GM12878 (cell line): ENCODE measurements around the gene BTG2. TPM values are rescaled to one million over a fixed set of nuclear protein-coding genes. Genes with fewer than 3 reads are reported as not detected.
A peak's percentile ranks its signal among the peaks of the same experiment; 100 is the strongest.

Experiments used
- ATAC-seq: fragments of 200-7000 bp; cut with Tn5 transposase; 3 replicates; pipeline ENCODE4 v1.9.1; 2020; ENCODE audit warnings: mild to moderate bottlenecking, moderate library complexity
- BruUV-seq: library from RNA; stranded (reverse); fragments of 400-500 nt; replicated peaks from 2 replicates; lab custom pipeline; 2021; lab: Mats Ljungman, UMichigan
- CTCF ChIA-PET: fragments of 300-600 bp; sonication (Branson Sonifier 250); formaldehyde crosslinking; extraction: SDS; loops from one replicate; lab custom pipeline; 2021; ENCODE audit warnings: inconsistent platforms; lab: Yijun Ruan, JAX
- POLR2A ChIA-PET: fragments of 350-600 bp; formaldehyde crosslinking; extraction: SDS; loops from one replicate; lab custom pipeline; 2021; ENCODE audit warnings: inconsistent platforms; lab: Charles Lee
- RAD21 ChIA-PET: fragments of 300-600 bp; sonication (Branson Sonifier 250); formaldehyde crosslinking; loops from one replicate; lab custom pipeline; 2023; ENCODE audit warnings: antibody characterized with exemption; ENCODE audit not compliant: unreplicated experiment; lab: Charles Lee
- SMC1A ChIA-PET: fragments of 300-600 bp; sonication (Branson Sonifier 250); formaldehyde crosslinking; loops from one replicate; lab custom pipeline; 2023; ENCODE audit not compliant: unreplicated experiment, uncharacterized antibody; lab: Charles Lee
- DNase-seq: peaks from one replicate; pipeline ENCODE4 v3.0.0-alpha.2; 2011; ENCODE audit warnings: low read depth, low spot score
- FAIRE-seq: peaks from 3 replicates; lab custom pipeline; 2011; peaks lifted over from hg19 to GRCh38; lab: Jason Lieb, UNC
- H2AFZ ChIP-seq: 2 replicates; pipeline ENCODE4 v1.6.0; 2011; ENCODE audit warnings: low read depth, low read length, control low read depth; ENCODE audit not compliant: control insufficient read depth
- H3K27ac ChIP-seq: 2 replicates; pipeline ENCODE4 v1.5.1; 2011; ENCODE audit warnings: control low read depth; ENCODE audit not compliant: control insufficient read depth, insufficient read depth
- H3K27me3 ChIP-seq, 2 experiments: replicated peaks in 1 of 2; 2 replicates each; pipeline versions ENCODE4 v1.6.0 to v1.6.1; 2011; ENCODE audit warnings: low read length in 1 of 2; ENCODE audit not compliant: control insufficient read depth in 2 of 2, insufficient read depth in 2 of 2
- H3K36me3 ChIP-seq, 2 experiments: 2 replicates each; pipeline ENCODE4 v1.5.1; 2011; ENCODE audit warnings: low read length in 1 of 2; ENCODE audit not compliant: control insufficient read depth in 2 of 2, insufficient read depth in 2 of 2
- H3K4me1 ChIP-seq: 2 replicates; pipeline ENCODE4 v1.6.1; 2011; ENCODE audit warnings: mild to moderate bottlenecking, low read length, moderate library complexity, mixed read lengths; ENCODE audit not compliant: control insufficient read depth, insufficient read depth
- H3K4me2 ChIP-seq: 2 replicates; pipeline ENCODE4 v1.6.0; 2011; ENCODE audit warnings: control low read depth; ENCODE audit not compliant: control insufficient read depth, insufficient read depth
- H3K4me3 ChIP-seq: fragments of 200-600 bp; sonication (generic); 2 replicates; pipeline ENCODE4 v1.5.1; 2016
- H3K79me2 ChIP-seq: 2 replicates; pipeline ENCODE4 v1.6.0; 2011; ENCODE audit warnings: low read length; ENCODE audit not compliant: control insufficient read depth, insufficient read depth
- H3K9ac ChIP-seq: 2 replicates; pipeline ENCODE4 v1.8.0; 2011; ENCODE audit warnings: low read length, control low read depth, mixed read lengths; ENCODE audit not compliant: control insufficient read depth, insufficient read depth
- H3K9me3 ChIP-seq: replicated peaks from 3 replicates; pipeline ENCODE4 v1.5.1; 2011; ENCODE audit warnings: mild to moderate bottlenecking, low read length; ENCODE audit not compliant: control insufficient read depth, insufficient read depth
- H4K20me1 ChIP-seq: 2 replicates; pipeline ENCODE4 v1.6.0; 2011; ENCODE audit not compliant: control insufficient read depth, insufficient read depth
- BCLAF1 ChIP-seq: fragments of 450-650 bp; IDR thresholded peaks from 2 replicates; pipeline ENCODE4 v1.6.1; 2017; ENCODE audit warnings: antibody characterized with exemption, mild to moderate bottlenecking, moderate library complexity
- CBX3 ChIP-seq: fragments of 200-600 bp; sonication (generic); IDR thresholded peaks from 2 replicates; pipeline ENCODE4 v1.6.1; 2016; ENCODE audit warnings: low read depth, borderline replicate concordance
- CEBPB ChIP-seq, 2 experiments: fragments of 150-350 bp in 1 of 2; IDR thresholded peaks; 2 replicates each; pipeline ENCODE4 v1.6.1; 2012 to 2014; ENCODE audit warnings: low read depth in 2 of 2, low read length in 2 of 2, borderline replicate concordance in 1 of 2, inconsistent platforms in 1 of 2
- CREB1 ChIP-seq: IDR thresholded peaks from 2 replicates; pipeline ENCODE4 v1.6.1; 2012; ENCODE audit warnings: low read depth, mild to moderate bottlenecking, inconsistent platforms
- HDGF ChIP-seq: fragments of 450-650 bp; IDR thresholded peaks from 2 replicates; pipeline ENCODE4 v1.6.1; 2016; ENCODE audit warnings: antibody characterized with exemption
- MLLT1 ChIP-seq: fragments of 450-650 bp; IDR thresholded peaks from 2 replicates; pipeline ENCODE4 v1.6.1; 2016; ENCODE audit warnings: mild to moderate bottlenecking
- POLR2A ChIP-seq: IDR thresholded peaks from 2 replicates; pipeline ENCODE4 v1.6.1; 2011; ENCODE audit warnings: low read depth, mild to moderate bottlenecking, low read length
- SIN3A ChIP-seq: IDR thresholded peaks from 2 replicates; pipeline ENCODE4 v1.6.1; 2012; ENCODE audit warnings: low read depth, low read length, improper control_type of control experiment
- SMAD1 ChIP-seq: fragments of 450-650 bp; IDR thresholded peaks from 2 replicates; pipeline ENCODE4 v1.6.1; 2018; ENCODE audit warnings: mild to moderate bottlenecking, low read depth; ENCODE audit not compliant: partially characterized antibody
- YBX1 ChIP-seq: fragments of 450-650 bp; IDR thresholded peaks from 2 replicates; pipeline ENCODE4 v1.6.1; 2016; ENCODE audit warnings: antibody characterized with exemption
- WGBS: methylation state at CpG from one replicate; pipeline ENCODE4 v1.1.6; 2016; ENCODE audit warnings: low lambda C conversion rate; ENCODE audit not compliant: insufficient replicate concordance, insufficient coverage; ENCODE audit errors: missing lambda C conversion rate; 5-methylcytosine and 5-hydroxymethylcytosine counted together
- in situ Hi-C: fragments of 300-500 bp; cut with MboI; formaldehyde crosslinking; loops from 9 replicates; pipeline ENCODE4 v1.14.3; 2018; ENCODE audit warnings: mixed read lengths
- intact Hi-C: fragments of 100-400 bp; cut with micrococcal nuclease; formaldehyde crosslinking; loops from one replicate; pipeline ENCODE4 v1.14.2; 2022; ENCODE audit not compliant: unreplicated experiment
- polyA plus RNA-seq, 11 experiments: library from polyadenylated mRNA; depleted of rRNA in 4 of 11; unstranded in 6 of 11; stranded (reverse) in 5 of 11; fragments of >200 nt; fragmentation: Nextera tagmentation in 4 of 11; fragmentation: Illumina TruSeq in 1 of 11; extraction: Ambion mirVana in 4 of 11; extraction: Trizol in 1 of 11; gene quantifications; 1 replicate in 1 of 11; 2 replicates in 10 of 11; pipeline versions ENCODE4 v1.2.1 to v1.2.3, GENCODE V29; 2011 to 2016; ENCODE audit warnings: inconsistent platforms in 2 of 11, missing spikeins in 2 of 11, low read depth in 1 of 11
- total RNA-seq, 4 experiments: library from RNA; depleted of rRNA in 3 of 4; stranded (reverse); fragments of >200 nt in 3 of 4; fragmentation: Illumina TruSeq in 1 of 4; extraction: Trizol in 1 of 4; gene quantifications; 2 replicates each; pipeline versions ENCODE4 v1.2.1 to v1.2.3, GENCODE V29; 2013 to 2021
- TF ChIP-seq, protein P1 (sequence below): fragments of 450-650 bp; conservative IDR thresholded peaks from 2 replicates; pipeline ENCODE4 v1.6.1; 2017; ENCODE audit warnings: mild to moderate bottlenecking, moderate library complexity

BTG2 gene
- total and polyA plus RNA-seq, 10 of the 15 experiments (the other 5 are each of a cell fraction or from before 2014, with no cell fraction given) = 23.3 to 160 (median 98.1) TPM

- H3K4me1 ChIP-seq = peaks cover 35% of the 10 kb centered on the region
- intact Hi-C loops (loop anchor here (1.0 kb wide), 3 partner anchors 16 to 32 kb away; no protein-coding TSS in a partner anchor), in situ Hi-C loops (no loop called here)
- DNase-seq (no peak), ATAC-seq (peak; percentile 24), FAIRE-seq (no peak)
- peaks cover 64% of the 10 kb centered on the region for H3K79me2 ChIP-seq
- SMC1A ChIA-PET = interaction anchor here (1.4 to 9.7 kb wide), 7 partner anchors 11 to 38 kb away, joined by 9 to 406 read pairs (median 171); no protein-coding TSS in a partner anchor
- H4K20me1 ChIP-seq = peaks cover 10% of the 10 kb centered on the region
- peak; percentile 20 for TF ChIP-seq SMAD1
- TF ChIP-seq, protein P1, sequence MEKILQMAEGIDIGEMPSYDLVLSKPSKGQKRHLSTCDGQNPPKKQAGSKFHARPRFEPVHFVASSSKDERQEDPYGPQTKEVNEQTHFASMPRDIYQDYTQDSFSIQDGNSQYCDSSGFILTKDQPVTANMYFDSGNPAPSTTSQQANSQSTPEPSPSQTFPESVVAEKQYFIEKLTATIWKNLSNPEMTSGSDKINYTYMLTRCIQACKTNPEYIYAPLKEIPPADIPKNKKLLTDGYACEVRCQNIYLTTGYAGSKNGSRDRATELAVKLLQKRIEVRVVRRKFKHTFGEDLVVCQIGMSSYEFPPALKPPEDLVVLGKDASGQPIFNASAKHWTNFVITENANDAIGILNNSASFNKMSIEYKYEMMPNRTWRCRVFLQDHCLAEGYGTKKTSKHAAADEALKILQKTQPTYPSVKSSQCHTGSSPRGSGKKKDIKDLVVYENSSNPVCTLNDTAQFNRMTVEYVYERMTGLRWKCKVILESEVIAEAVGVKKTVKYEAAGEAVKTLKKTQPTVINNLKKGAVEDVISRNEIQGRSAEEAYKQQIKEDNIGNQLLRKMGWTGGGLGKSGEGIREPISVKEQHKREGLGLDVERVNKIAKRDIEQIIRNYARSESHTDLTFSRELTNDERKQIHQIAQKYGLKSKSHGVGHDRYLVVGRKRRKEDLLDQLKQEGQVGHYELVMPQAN = 0 out of 2 replicates have a peak, but pooled peaks have one; percentile 5
- no peak for TF ChIP-seq SIN3A
- no peak for TF ChIP-seq YBX1
- TF ChIP-seq HDGF = peak; percentile 4; the same call in 1 of the 2 replicates
- TF ChIP-seq POLR2A = peak; percentile 1; the same call in 1 of the 2 replicates
- 0 out of 2 replicates have a peak, but pooled peaks have one; percentile 1 for TF ChIP-seq CREB1
- peak; percentile 77; the same call in 1 of the 2 replicates for TF ChIP-seq MLLT1
- TF ChIP-seq CBX3 = no peak
- TF ChIP-seq CEBPB (IDR thresholded peaks at IDR 0.05; ENCODE audit: borderline replicate concordance in 1 of 2, low read depth in 2 of 2, low read length in 2 of 2) = no peak
- no peak for TF ChIP-seq BCLAF1
- WGBS = 1% methylated on average over 21 of the region's 21 CpGs
- RAD21 ChIA-PET = interaction anchor here (0.6 to 9.7 kb wide), 7 partner anchors 18 to 123 kb away, joined by 3 to 470 read pairs (median 19); no protein-coding TSS in a partner anchor
- peak overlapping the region; percentile 90 for H3K9ac ChIP-seq
- H3K4me2 ChIP-seq = peak overlapping the region; percentile 88; the same call in 1 of the 2 replicates
- no peaks in the 10 kb centered on the region for H3K9me3 ChIP-seq
- H3K36me3 ChIP-seq = peaks cover 4 to 12% of the 10 kb centered on the region in 2 experiments
- H3K4me3 ChIP-seq = peak overlapping the region; percentile 97
- CTCF ChIA-PET = interaction anchor here (1.0 to 9.4 kb wide), 10 partner anchors 11 to 37 kb away, joined by 4 to 281 read pairs (median 32); no protein-coding TSS in a partner anchor
- no TSS peak for BruUV-seq
- POLR2A ChIA-PET = interaction anchor here (0.6 to 10.0 kb wide), 9 partner anchors 11 to 321 kb away, joined by 4 to 393 read pairs (median 29); no protein-coding TSS in a partner anchor
- H3K27me3 ChIP-seq = no peaks in the 10 kb centered on the region
- H2AFZ ChIP-seq = no peak overlapping the region
- H3K27ac ChIP-seq = peak overlapping the region; percentile 91
Measured at GRCh38 chr1:203305809-203306088, 430 bp downstream of the BTG2 start.
